ENCODE results near the gene ATP11B.
"Not testable (repeated sequence)": the region's sequence is repeated elsewhere in the genome, so short reads cannot be mapped to it uniquely, and the experiment has no call there.

The ATP11B gene

GRCh38 chr3:182818296-182818978, 25.1 kb downstream of the ATP11B start:
- H3K14ac ChIP-seq (ENCODE audit: low read length in 2 of 2), result no peak overlapping the region
- no peak for DNase-seq
- H3K4ac ChIP-seq (ENCODE audit: low read depth in 1 of 2, low read length in 2 of 2), result no peak overlapping the region
- no peak overlapping the region for H2AK5ac ChIP-seq (ENCODE audit: low read length, severe bottlenecking)
- H2BK15ac ChIP-seq (ENCODE audit: low read depth, poor library complexity, severe bottlenecking), result no peak overlapping the region
- no peaks in the 10 kb centered on the region for H3K9me3 ChIP-seq (ENCODE audit: control insufficient read depth, low read length)
- no peak overlapping the region for H3K4me3 ChIP-seq (ENCODE audit: insufficient read depth in 1 of 2, low read depth in 1 of 2, low read length in 2 of 2)
- peaks cover 6% of the 10 kb centered on the region for H3K79me1 ChIP-seq (replicated peaks; ENCODE audit: low read length, poor library complexity, severe bottlenecking)
- peaks cover 7 to 17% of the 10 kb centered on the region in 2 experiments for H3K36me3 ChIP-seq (ENCODE audit: control insufficient read depth in 1 of 2, insufficient read depth in 2 of 2, low read depth in 1 of 2, low read length in 2 of 2)
- no peak overlapping the region for H2BK12ac ChIP-seq (ENCODE audit: low read length in 2 of 2)
- no peaks in the 10 kb centered on the region for H3K27me3 ChIP-seq (ENCODE audit: control insufficient read depth in 1 of 2, insufficient read depth in 1 of 2, low read length in 2 of 2)
- no peak overlapping the region for H2AFZ ChIP-seq (ENCODE audit: low read depth, low read length)
- 100% methylated on average over 1 of the region's 4 CpGs for WGBS
- no peak overlapping the region for H3K4me2 ChIP-seq (ENCODE audit: low read length, poor library complexity, severe bottlenecking)
- H3K18ac ChIP-seq (ENCODE audit: low read depth in 1 of 2, low read length in 2 of 2), result no peak overlapping the region
- H4K91ac ChIP-seq (ENCODE audit: low read length), result no peak overlapping the region
- H2BK120ac ChIP-seq (ENCODE audit: low read depth, low read length), result no peak overlapping the region
- H3K9ac ChIP-seq (ENCODE audit: low read length), result no peak overlapping the region
- H4K8ac ChIP-seq (ENCODE audit: low read length), result no peak overlapping the region
- H3K27ac ChIP-seq (ENCODE audit: low read length, poor library complexity, severe bottlenecking), result no peak overlapping the region
- H2BK5ac ChIP-seq (ENCODE audit: low read depth, low read length, poor library complexity, severe bottlenecking), result no peak overlapping the region
- no peak overlapping the region for H3K23ac ChIP-seq (ENCODE audit: low read length in 2 of 2)
- H3K4me1 ChIP-seq (ENCODE audit: control insufficient read depth, insufficient read depth, low read depth, low read length), result no peaks in the 10 kb centered on the region

- no peak overlapping the region for H2AK5ac ChIP-seq (ENCODE audit: low read length, severe bottlenecking)
- peaks cover 7 to 27% of the 10 kb centered on the region in 2 experiments for H3K36me3 ChIP-seq (ENCODE audit: control insufficient read depth in 1 of 2, insufficient read depth in 2 of 2, low read depth in 1 of 2, low read length in 2 of 2)
- H3K23ac ChIP-seq (ENCODE audit: low read length in 2 of 2), result no peak overlapping the region
- no peak overlapping the region for H4K91ac ChIP-seq (ENCODE audit: low read length)
- DNase-seq, result no peak
- H3K4ac ChIP-seq (ENCODE audit: low read depth in 1 of 2, low read length in 2 of 2), result no peak overlapping the region
- 100% methylated on average over 3 of the region's 4 CpGs for WGBS
- no peaks in the 10 kb centered on the region for H3K9me3 ChIP-seq (ENCODE audit: control insufficient read depth, low read length)
- no peak overlapping the region for H3K14ac ChIP-seq (ENCODE audit: low read length in 2 of 2)
- H2BK12ac ChIP-seq (ENCODE audit: low read length in 2 of 2), result no peak overlapping the region
- H3K27me3 ChIP-seq (ENCODE audit: control insufficient read depth in 1 of 2, insufficient read depth in 1 of 2, low read length in 2 of 2), result no peaks in the 10 kb centered on the region
- no peak overlapping the region for H2BK120ac ChIP-seq (ENCODE audit: low read depth, low read length)
- no peak overlapping the region for H3K4me3 ChIP-seq (ENCODE audit: insufficient read depth in 1 of 2, low read depth in 1 of 2, low read length in 2 of 2)
- H3K27ac ChIP-seq (ENCODE audit: low read length, poor library complexity, severe bottlenecking), result no peak overlapping the region
- no peak overlapping the region for H3K9ac ChIP-seq (ENCODE audit: low read length)
- no peak overlapping the region for H2BK15ac ChIP-seq (ENCODE audit: low read depth, poor library complexity, severe bottlenecking)
- H4K8ac ChIP-seq (ENCODE audit: low read length), result no peak overlapping the region
- peaks cover 8% of the 10 kb centered on the region for H3K79me1 ChIP-seq (replicated peaks; ENCODE audit: low read length, poor library complexity, severe bottlenecking)
- no peak overlapping the region for H2BK5ac ChIP-seq (ENCODE audit: low read depth, low read length, poor library complexity, severe bottlenecking)
- H3K4me2 ChIP-seq (ENCODE audit: low read length, poor library complexity, severe bottlenecking), result no peak overlapping the region
- no peak overlapping the region for H3K18ac ChIP-seq (ENCODE audit: low read depth in 1 of 2, low read length in 2 of 2)
- no peak overlapping the region for H2AFZ ChIP-seq (ENCODE audit: low read depth, low read length)
- H3K4me1 ChIP-seq (ENCODE audit: control insufficient read depth, insufficient read depth, low read depth, low read length), result no peaks in the 10 kb centered on the region
Observed at GRCh38 chr3:182821221-182821981, 28.1 kb downstream of the ATP11B start.

- H3K4me1 ChIP-seq (ENCODE audit: control insufficient read depth, insufficient read depth, low read depth, low read length); H2BK120ac ChIP-seq (ENCODE audit: low read depth, low read length); H3K27me3 ChIP-seq (ENCODE audit: control insufficient read depth in 1 of 2, insufficient read depth in 1 of 2, low read length in 2 of 2); H3K27ac ChIP-seq (ENCODE audit: low read length, poor library complexity, severe bottlenecking); H2BK15ac ChIP-seq (ENCODE audit: low read depth, poor library complexity, severe bottlenecking); H3K4me2 ChIP-seq (ENCODE audit: low read length, poor library complexity, severe bottlenecking); H4K8ac ChIP-seq (ENCODE audit: low read length); H3K4ac ChIP-seq (ENCODE audit: low read depth in 1 of 2, low read length in 2 of 2); H3K18ac ChIP-seq (ENCODE audit: low read depth in 1 of 2, low read length in 2 of 2); H3K14ac ChIP-seq (ENCODE audit: low read length in 2 of 2); H2AK5ac ChIP-seq (ENCODE audit: low read length, severe bottlenecking); H2AFZ ChIP-seq (ENCODE audit: low read depth, low read length); H2BK5ac ChIP-seq (ENCODE audit: low read depth, low read length, poor library complexity, severe bottlenecking); H3K4me3 ChIP-seq (ENCODE audit: insufficient read depth in 1 of 2, low read depth in 1 of 2, low read length in 2 of 2); H3K9ac ChIP-seq (ENCODE audit: low read length); H3K9me3 ChIP-seq (ENCODE audit: control insufficient read depth, low read length); H2BK12ac ChIP-seq (ENCODE audit: low read length in 2 of 2); H3K23ac ChIP-seq (ENCODE audit: low read length in 2 of 2); DNase-seq; H4K91ac ChIP-seq (ENCODE audit: low read length): not testable (repeated sequence)
- H3K79me1 ChIP-seq (replicated peaks; ENCODE audit: low read length, poor library complexity, severe bottlenecking), result peaks cover 12% of the 10 kb centered on the region
- 95% methylated on average over 2 of the region's 5 CpGs for WGBS
- peaks cover 7 to 29% of the 10 kb centered on the region in 2 experiments for H3K36me3 ChIP-seq (ENCODE audit: control insufficient read depth in 1 of 2, insufficient read depth in 2 of 2, low read depth in 1 of 2, low read length in 2 of 2)
Observed at GRCh38 chr3:182822260-182822659, 29.0 kb downstream of the ATP11B start.

GRCh38 chr3:182824957-182825356, 31.7 kb downstream of the ATP11B start:
- no peak overlapping the region for H2BK12ac ChIP-seq (ENCODE audit: low read length in 2 of 2)
- peaks cover 7 to 39% of the 10 kb centered on the region in 2 experiments for H3K36me3 ChIP-seq (ENCODE audit: control insufficient read depth in 1 of 2, insufficient read depth in 2 of 2, low read depth in 1 of 2, low read length in 2 of 2)
- H3K79me1 ChIP-seq (replicated peaks; ENCODE audit: low read length, poor library complexity, severe bottlenecking), result peaks cover 12% of the 10 kb centered on the region
- no peak overlapping the region for H3K4me3 ChIP-seq (ENCODE audit: insufficient read depth in 1 of 2, low read depth in 1 of 2, low read length in 2 of 2)
- H2BK120ac ChIP-seq (ENCODE audit: low read depth, low read length), result no peak overlapping the region
- H3K27me3 ChIP-seq (ENCODE audit: control insufficient read depth in 1 of 2, insufficient read depth in 1 of 2, low read length in 2 of 2), result no peaks in the 10 kb centered on the region
- H3K23ac ChIP-seq (ENCODE audit: low read length in 2 of 2), result no peak overlapping the region
- H3K9ac ChIP-seq (ENCODE audit: low read length), result no peak overlapping the region
- H3K4me2 ChIP-seq (ENCODE audit: low read length, poor library complexity, severe bottlenecking), result no peak overlapping the region
- H4K8ac ChIP-seq (ENCODE audit: low read length), result no peak overlapping the region
- no peaks in the 10 kb centered on the region for H3K9me3 ChIP-seq (ENCODE audit: control insufficient read depth, low read length)
- no peak for DNase-seq
- no peaks in the 10 kb centered on the region for H3K4me1 ChIP-seq (ENCODE audit: control insufficient read depth, insufficient read depth, low read depth, low read length)
- H3K4ac ChIP-seq (ENCODE audit: low read depth in 1 of 2, low read length in 2 of 2), result no peak overlapping the region
- H3K18ac ChIP-seq (ENCODE audit: low read depth in 1 of 2, low read length in 2 of 2), result no peak overlapping the region
- no peak overlapping the region for H2BK5ac ChIP-seq (ENCODE audit: low read depth, low read length, poor library complexity, severe bottlenecking)
- H4K91ac ChIP-seq (ENCODE audit: low read length), result no peak overlapping the region
- no peak overlapping the region for H2AFZ ChIP-seq (ENCODE audit: low read depth, low read length)
- no peak overlapping the region for H3K14ac ChIP-seq (ENCODE audit: low read length in 2 of 2)
- no peak overlapping the region for H2AK5ac ChIP-seq (ENCODE audit: low read length, severe bottlenecking)
- H2BK15ac ChIP-seq (ENCODE audit: low read depth, poor library complexity, severe bottlenecking), result no peak overlapping the region
- H3K27ac ChIP-seq (ENCODE audit: low read length, poor library complexity, severe bottlenecking), result no peak overlapping the region
